GM12801 (cell line): Measurements from ENCODE around the gene SWAP70.

Experiments
- TF ChIP-seq, protein P1 (sequence below): IDR thresholded peaks from one replicate; pipeline ENCODE4 v1.5.1; 2011; ENCODE audit warnings: control low read depth; ENCODE audit not compliant: insufficient read length; ENCODE audit errors: extremely low read depth

The SWAP70 gene

DNA sequence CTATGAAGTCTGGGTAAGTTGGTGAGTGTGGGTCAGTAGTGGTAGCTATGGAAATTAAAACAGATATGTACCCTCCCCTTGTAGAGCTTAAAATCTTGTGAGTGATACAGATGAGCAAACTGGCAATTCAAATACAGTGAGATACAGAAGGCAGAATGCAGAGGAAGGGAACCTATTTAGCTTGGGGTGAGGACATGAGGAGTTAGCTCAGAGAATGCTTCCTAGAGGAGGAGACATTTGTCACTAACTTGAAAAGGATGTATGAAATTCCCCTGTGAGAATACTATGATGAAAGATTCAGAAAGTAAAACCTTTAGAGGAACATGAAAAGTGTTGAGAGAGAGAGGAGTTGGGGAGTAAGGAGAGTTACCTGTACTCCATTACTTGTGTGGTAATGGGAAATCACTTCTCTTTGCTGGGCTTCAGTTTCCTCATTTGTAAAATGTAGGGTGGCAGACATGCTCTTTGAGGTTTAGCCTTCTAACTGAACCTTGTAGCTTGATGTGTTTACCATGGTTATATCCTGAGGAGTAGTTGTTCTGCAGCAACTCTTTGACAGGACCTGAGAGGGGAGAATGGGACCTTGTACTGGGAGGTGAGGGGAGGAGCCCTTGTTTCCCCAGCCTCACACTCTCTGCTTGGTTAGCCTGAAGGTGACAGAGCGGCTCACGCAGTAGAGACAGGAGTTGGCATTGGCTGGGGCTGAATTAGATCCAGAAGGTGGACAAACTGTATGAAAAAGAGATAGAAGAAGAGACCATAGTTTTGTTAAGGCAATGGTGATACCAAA, 17.9 kb downstream of the SWAP70 start:
- TF ChIP-seq, protein P1, sequence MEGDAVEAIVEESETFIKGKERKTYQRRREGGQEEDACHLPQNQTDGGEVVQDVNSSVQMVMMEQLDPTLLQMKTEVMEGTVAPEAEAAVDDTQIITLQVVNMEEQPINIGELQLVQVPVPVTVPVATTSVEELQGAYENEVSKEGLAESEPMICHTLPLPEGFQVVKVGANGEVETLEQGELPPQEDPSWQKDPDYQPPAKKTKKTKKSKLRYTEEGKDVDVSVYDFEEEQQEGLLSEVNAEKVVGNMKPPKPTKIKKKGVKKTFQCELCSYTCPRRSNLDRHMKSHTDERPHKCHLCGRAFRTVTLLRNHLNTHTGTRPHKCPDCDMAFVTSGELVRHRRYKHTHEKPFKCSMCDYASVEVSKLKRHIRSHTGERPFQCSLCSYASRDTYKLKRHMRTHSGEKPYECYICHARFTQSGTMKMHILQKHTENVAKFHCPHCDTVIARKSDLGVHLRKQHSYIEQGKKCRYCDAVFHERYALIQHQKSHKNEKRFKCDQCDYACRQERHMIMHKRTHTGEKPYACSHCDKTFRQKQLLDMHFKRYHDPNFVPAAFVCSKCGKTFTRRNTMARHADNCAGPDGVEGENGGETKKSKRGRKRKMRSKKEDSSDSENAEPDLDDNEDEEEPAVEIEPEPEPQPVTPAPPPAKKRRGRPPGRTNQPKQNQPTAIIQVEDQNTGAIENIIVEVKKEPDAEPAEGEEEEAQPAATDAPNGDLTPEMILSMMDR = no peak

DNA sequence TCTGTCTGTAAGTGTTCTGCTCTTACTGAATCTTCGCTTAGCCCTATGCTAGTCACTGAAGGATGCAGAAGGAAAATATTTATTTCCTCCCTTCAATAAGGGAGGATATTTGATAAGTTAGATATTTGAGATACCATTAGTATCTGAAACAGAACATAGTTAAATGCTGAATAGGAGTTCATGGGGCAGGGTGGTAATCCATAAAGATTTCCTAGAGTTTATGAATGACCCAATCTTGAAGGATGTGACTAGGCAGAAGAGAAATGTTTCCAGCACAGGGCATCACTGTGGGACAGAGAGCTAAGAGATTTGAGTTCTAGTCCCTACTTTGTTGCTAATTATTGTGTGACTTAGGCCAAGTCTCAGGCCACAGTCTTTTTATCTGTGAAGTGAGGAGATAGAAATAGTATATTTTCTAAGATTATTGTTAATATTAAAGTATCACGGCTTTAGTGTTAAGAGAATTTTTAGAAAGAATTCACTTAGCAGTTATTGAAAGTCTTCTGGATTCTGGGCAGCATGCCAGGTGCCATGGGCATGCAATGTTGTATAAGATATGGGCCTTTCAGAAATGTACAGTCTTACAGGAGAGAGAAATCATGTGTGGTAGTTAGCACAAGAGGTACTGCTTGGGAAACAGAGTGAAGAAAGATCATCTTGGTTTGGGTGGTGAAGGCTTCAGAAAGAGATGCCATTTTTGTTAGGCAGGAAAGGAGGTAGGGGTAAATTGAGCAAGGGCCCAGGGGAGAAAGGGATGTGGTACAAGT, 24.0 kb downstream of the SWAP70 start:
- TF ChIP-seq, protein P1 = no peak

DNA sequence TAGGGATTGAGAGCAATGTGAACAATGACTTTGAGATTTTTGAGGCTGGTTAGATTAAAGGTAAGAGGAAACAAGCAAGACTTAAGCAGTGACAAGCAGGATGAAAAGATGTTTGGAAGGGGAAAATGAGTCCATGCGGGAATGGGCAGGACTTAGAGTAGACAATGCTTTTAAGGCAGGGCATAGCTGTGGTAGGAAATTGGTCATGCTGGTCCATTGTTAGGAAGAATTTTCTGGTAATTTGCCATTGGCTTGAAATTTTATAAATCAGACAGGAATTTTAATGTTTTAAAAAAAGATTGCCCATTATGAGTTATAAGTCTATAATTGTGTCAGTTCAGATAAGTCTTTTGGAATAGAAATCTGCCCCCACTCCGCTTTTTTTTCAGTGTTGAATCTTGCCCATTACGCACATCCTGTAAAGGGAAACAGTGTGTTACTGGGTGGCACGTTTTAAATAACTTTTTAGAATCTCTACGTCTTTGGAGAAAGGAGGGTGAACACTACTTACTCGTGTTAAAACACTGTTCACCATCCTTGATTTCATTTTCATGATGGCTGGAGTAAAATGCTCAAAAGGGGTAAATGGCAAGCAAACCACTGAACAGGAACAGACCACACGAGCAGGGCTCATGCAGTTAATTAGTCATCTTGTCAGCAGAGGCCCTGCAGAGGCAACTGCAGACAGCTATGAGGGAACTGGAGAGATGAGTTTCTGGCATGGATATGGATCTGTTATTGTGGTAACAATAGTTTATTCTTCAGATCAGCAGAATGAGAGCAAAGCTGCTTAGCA, 25.0 kb downstream of the SWAP70 start:
- TF ChIP-seq, protein P1 = no peak

DNA sequence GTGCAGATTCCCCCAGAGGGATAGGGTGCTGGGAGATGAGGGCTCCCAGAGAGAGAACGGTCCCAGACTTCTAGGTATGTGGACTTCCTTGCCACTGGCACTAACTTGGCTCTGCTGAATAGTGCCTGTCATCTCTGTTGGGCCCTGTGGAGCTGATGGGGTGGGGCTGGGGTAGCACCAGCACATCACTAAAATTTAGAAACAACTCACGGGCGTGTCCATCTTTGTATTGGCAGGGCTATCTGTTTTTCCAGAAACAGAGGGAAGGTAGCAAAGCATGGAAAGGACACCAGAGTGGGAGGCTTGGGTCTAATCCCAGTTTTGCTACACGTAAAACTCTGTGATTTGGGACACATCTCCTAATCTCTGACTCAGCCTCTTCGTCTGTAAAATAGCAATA, 25.8 kb downstream of the SWAP70 start:
- TF ChIP-seq, protein P1 = no peak

DNA sequence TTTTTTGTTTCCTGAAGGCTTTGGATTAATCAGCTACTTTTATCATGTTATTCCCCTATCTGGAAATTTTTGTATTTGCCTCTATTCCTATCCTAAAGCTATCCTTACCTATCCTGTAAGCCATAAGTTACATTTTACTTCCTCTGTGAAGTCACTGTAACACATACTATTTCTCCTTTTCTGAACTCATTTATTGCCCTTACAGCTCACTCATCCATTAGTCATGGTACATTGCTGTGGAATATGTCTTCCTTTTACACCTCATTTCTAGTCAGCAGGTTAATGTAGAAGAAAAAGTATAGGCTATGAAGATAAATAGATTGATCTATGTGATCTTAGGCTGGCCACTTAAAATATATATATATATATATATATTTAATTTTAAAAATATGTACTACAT, 28.0 kb downstream of the SWAP70 start:
- TF ChIP-seq, protein P1 = no peak

DNA sequence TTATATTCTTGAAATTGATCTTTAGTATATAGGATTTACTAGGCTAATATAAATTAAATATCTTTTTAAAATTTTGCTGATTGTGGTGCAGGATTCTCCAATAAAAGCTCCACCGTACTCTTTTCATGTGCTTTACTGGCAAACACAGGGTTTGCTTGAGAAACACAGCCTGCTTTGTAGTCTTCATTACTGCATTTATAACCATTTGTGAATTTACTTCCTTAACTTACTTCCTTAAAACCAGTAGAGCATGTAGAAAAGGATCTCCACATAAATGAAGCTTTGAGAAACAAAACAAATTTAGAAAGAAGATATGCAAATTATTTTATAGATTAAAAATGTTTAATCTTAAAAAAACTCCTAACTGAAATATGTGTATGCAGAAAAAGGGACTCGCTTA, 28.8 kb downstream of the SWAP70 start:
- TF ChIP-seq, protein P1 = no peak

DNA sequence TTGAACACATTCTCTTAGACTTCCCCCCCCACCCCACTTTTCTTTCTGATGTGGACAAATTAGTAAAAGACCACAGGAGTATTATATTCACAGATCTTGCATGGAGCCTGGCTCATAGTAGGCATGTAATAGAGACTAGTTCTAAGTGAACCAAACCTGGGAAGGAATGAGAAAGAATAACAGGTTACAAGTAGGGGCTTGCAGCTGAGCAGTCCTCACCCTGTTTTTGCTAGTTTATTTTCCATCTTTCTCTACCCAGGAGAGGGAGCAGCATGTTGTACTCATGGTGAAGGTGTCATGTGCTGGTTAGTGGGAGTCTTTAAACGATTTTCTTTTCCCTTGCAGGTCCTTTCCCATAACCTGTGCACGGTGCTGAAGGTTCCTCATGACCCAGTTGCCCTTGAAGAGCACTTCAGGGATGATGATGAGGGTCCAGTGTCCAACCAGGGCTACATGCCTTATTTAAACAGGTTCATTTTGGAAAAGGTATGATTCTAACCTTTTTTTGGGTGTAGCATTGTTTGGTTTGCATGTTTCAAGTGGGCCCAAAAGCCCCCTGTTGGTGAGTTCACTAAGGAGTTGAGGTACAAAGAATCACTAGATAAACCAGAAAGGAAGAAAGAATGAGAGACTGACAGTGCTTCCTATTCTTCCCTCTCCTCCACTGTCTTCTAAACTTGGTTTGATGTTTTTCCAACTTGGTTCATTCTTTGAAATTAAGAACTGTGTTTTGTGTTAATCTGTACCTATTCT, 30.1 kb downstream of the SWAP70 start:
- TF ChIP-seq, protein P1 = no peak
